Stimulated activated naive CD8-positive, alpha-beta T cell treated with anti-CD3 and anti-CD28 coated beads, Interleukin-15, Interleukin-2, amounts not matched to agents 100 ng/mL and 50 ng/mL, for 24 hours (primary cell): Measurements from ENCODE around the gene GPR22.

Experiments
- H3K27ac Mint-ChIP-seq: one replicate; pipeline ENCODE4 v1.8.0; 2021; ENCODE audit warnings: mild to moderate bottlenecking, mixed read lengths
- H3K27me3 Mint-ChIP-seq: one replicate; pipeline ENCODE4 v1.8.0; 2021; ENCODE audit warnings: mixed read lengths
- H3K36me3 Mint-ChIP-seq: one replicate; pipeline ENCODE4 v1.8.0; 2021; ENCODE audit warnings: low read depth, mixed read lengths
- H3K4me1 Mint-ChIP-seq: one replicate; pipeline ENCODE4 v1.8.0; 2021; ENCODE audit warnings: low read depth, mixed read lengths
- H3K4me3 Mint-ChIP-seq: one replicate; pipeline ENCODE4 v1.8.0; 2021; ENCODE audit warnings: mild to moderate bottlenecking, mixed read lengths
- H3K9me3 Mint-ChIP-seq: one replicate; pipeline ENCODE4 v1.8.0; 2021; ENCODE audit warnings: mixed read lengths

Gene GPR22

GRCh38 chr7:107499731-107500130 is 29.9 kb downstream of the GPR22 start:
- H3K9me3 Mint-ChIP-seq, result no peaks in the 10 kb centered on the region
- no peak overlapping the region for H3K4me3 Mint-ChIP-seq
- H3K36me3 Mint-ChIP-seq, result peaks cover 18% of the 10 kb centered on the region
- H3K27ac Mint-ChIP-seq, result no peak overlapping the region
- H3K4me1 Mint-ChIP-seq, result no peaks in the 10 kb centered on the region
- H3K27me3 Mint-ChIP-seq, result no peaks in the 10 kb centered on the region

GRCh38 chr7:107501593-107501992 is 31.7 kb downstream of the GPR22 start:
- H3K27me3 Mint-ChIP-seq, result no peaks in the 10 kb centered on the region
- peaks cover 6% of the 10 kb centered on the region for H3K4me1 Mint-ChIP-seq
- peaks cover 18% of the 10 kb centered on the region for H3K36me3 Mint-ChIP-seq
- no peak overlapping the region for H3K4me3 Mint-ChIP-seq
- no peaks in the 10 kb centered on the region for H3K9me3 Mint-ChIP-seq
- H3K27ac Mint-ChIP-seq, result no peak overlapping the region

DNA sequence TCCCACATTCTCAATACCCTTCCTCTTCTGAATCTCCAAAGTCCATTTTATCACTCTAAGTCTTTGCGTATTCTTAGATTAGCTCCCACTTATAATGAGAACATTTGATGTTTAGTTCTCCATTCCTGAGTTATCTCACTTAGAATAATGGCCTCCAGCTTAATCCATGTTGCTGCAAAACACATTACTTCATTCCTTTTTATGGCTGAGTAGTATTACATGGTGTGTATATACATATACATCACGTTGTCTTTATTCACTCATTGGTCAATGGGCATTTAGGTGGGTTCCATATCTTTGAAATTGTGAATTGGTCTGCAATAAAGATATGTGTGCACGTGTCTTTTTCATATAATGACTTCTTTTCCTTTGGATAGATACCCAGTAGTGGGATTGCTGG is 32.3 kb downstream of the GPR22 start:
- no peaks in the 10 kb centered on the region for H3K9me3 Mint-ChIP-seq
- H3K27ac Mint-ChIP-seq, result no peak overlapping the region
- no peaks in the 10 kb centered on the region for H3K27me3 Mint-ChIP-seq
- H3K4me3 Mint-ChIP-seq, result no peak overlapping the region
- peaks cover 18% of the 10 kb centered on the region for H3K36me3 Mint-ChIP-seq
- H3K4me1 Mint-ChIP-seq, result peaks cover 6% of the 10 kb centered on the region

GRCh38 chr7:107502797-107503196 is 32.9 kb downstream of the GPR22 start:
- H3K36me3 Mint-ChIP-seq, result peaks cover 21% of the 10 kb centered on the region
- H3K4me1 Mint-ChIP-seq, result peaks cover 6% of the 10 kb centered on the region
- H3K27me3 Mint-ChIP-seq, result no peaks in the 10 kb centered on the region
- no peak overlapping the region for H3K4me3 Mint-ChIP-seq
- H3K9me3 Mint-ChIP-seq, result no peaks in the 10 kb centered on the region
- no peak overlapping the region for H3K27ac Mint-ChIP-seq

GRCh38 chr7:107503687-107504086 is 33.8 kb downstream of the GPR22 start:
- Mint-ChIP-seq H3K4me1 (peaks cover 6% of the 10 kb centered on the region), H3K4me3 (no peak overlapping the region), H3K27ac (no peak overlapping the region), H3K36me3 (peaks cover 18% of the 10 kb centered on the region), H3K9me3 (no peaks in the 10 kb centered on the region), H3K27me3 (no peaks in the 10 kb centered on the region)

DNA sequence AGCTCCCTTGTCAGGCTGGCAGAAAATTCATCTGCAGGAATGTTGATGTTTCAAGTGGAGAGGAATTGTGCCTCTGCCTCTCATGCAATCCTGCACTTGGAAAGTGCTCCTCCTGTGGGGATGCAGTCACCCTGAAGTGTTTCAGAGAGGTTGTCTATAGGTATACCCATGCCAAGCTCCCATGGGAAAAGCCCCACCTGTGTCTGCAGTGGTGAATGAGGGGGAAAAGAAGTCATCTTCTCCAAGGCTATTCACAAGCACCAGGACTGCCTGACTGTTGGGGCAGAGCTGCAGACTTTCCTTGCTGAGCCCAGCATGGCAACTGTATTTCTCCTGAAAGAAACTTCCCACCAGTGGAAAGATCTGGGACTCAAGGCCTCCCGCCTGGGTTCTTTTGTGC is 35.5 kb downstream of the GPR22 start:
- peaks cover 24% of the 10 kb centered on the region for H3K36me3 Mint-ChIP-seq
- H3K4me1 Mint-ChIP-seq, result peaks cover 6% of the 10 kb centered on the region
- no peak overlapping the region for H3K27ac Mint-ChIP-seq
- no peaks in the 10 kb centered on the region for H3K27me3 Mint-ChIP-seq
- H3K4me3 Mint-ChIP-seq, result no peak overlapping the region
- H3K9me3 Mint-ChIP-seq, result no peaks in the 10 kb centered on the region

DNA sequence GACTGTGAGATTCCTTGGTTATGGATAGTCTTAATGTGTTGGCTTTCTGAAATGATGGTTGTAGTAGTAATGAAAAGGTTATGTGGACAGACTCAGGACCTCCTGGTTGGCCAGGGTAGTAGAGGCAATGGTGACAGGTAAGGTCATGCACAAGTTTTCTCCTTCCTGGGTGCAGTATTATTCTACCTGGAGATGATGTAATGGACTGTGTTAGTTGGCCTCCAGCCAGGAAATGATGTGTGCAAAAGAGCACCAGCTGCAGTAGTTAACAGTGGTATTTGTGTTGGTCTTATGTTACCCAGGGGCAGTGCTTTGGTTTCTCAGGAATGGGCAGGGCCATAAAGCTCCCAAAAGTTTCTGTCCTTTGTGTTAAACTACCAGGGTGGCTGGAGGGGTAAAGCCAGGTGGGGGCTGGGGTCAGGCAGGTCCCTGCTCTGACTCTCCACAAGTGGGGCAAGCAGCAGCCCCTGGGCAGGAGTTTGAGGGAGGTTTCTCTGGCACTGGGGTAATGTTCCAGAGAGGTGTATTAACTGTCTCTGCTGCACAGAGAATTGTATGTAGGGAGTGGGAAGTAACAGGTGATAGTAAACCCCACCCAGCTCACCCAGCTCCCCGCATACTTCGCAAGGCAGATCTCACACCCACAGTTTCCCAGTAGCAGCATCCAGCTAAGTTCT is 36.3 kb downstream of the GPR22 start:
- Mint-ChIP-seq H3K9me3 (no peaks in the 10 kb centered on the region), H3K36me3 (peaks cover 24% of the 10 kb centered on the region), H3K4me3 (no peak overlapping the region), H3K27ac (no peak overlapping the region), H3K27me3 (no peaks in the 10 kb centered on the region), H3K4me1 (peaks cover 6% of the 10 kb centered on the region)

DNA sequence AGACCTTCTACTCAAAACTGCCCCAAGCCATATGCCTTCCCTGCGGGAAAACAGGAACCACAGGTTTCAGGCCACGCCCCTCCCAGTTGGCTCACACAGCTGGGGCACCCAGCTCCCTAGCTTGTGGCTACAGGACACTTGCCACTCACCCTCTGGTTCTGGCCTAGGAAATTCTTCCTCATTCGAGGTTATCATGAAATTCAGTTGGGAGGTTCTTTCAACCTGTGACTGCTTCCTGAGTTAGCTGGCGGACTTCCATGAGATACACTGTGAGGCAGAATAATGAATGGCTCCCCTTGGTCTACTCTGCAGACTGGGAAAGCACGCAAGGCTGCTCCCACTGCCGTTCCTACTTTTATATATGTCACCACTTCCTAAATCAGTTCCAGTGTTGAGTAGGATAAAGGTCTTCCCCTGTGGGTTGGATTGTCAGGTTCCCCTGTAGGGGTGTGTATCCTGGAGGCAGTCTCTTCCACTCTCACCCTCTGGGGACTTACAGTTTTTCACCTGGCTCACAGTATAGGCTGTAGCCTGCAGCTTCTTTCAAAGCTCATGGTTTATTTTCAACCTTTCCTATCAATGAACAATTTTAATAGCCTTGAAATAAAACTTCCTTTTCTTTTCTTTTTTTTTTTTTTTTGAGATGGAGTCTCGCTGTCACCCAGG is 37.0 kb downstream of the GPR22 start:
- Mint-ChIP-seq H3K27me3 (no peaks in the 10 kb centered on the region), H3K9me3 (no peaks in the 10 kb centered on the region), H3K36me3 (peaks cover 24% of the 10 kb centered on the region), H3K27ac (no peak overlapping the region), H3K4me3 (no peak overlapping the region), H3K4me1 (peaks cover 6% of the 10 kb centered on the region)
